Keratinocyte (primary cell): ENCODE measurements around the gene TAP2. TPM values are rescaled to one million over a fixed set of nuclear protein-coding genes. Genes with fewer than 3 reads are reported as not detected.

Source experiments
- DNase-seq: peaks from one replicate; pipeline ENCODE4 v3.0.0-alpha.2; 2011; ENCODE audit warnings: low read depth, missing footprints, low spot score
- FAIRE-seq: peaks from 2 replicates; lab custom pipeline; 2011; peaks lifted over from hg19 to GRCh38; lab: Jason Lieb, UNC
- H2AFZ ChIP-seq: 2 replicates; pipeline ENCODE4 v1.6.0; 2012; ENCODE audit warnings: low read length, control low read depth, inconsistent platforms; ENCODE audit not compliant: control insufficient read depth
- H3K27ac ChIP-seq: 2 replicates; pipeline ENCODE4 v1.5.1; 2011; ENCODE audit warnings: low read length; ENCODE audit not compliant: control insufficient read depth, insufficient read depth
- H3K27me3 ChIP-seq: 3 replicates; pipeline ENCODE4 v1.6.0; 2011; ENCODE audit warnings: low read length; ENCODE audit not compliant: control insufficient read depth, insufficient read depth; ENCODE audit errors: extremely low read depth
- H3K36me3 ChIP-seq, 2 experiments: 2 replicates in 1 of 2; 3 replicates in 1 of 2; pipeline ENCODE4 v1.5.1; 2011; ENCODE audit warnings: low read length in 2 of 2, mild to moderate bottlenecking in 1 of 2; ENCODE audit not compliant: control insufficient read depth in 2 of 2, insufficient read depth in 2 of 2; ENCODE audit errors: extremely low read depth in 1 of 2
- H3K4me1 ChIP-seq: 3 replicates; pipeline ENCODE4 v1.5.1; 2011; ENCODE audit warnings: low read length; ENCODE audit not compliant: control insufficient read depth, insufficient read depth; ENCODE audit errors: extremely low read depth
- H3K4me2 ChIP-seq: 3 replicates; pipeline ENCODE4 v1.6.0; 2011; ENCODE audit warnings: low read depth, low read length; ENCODE audit not compliant: control insufficient read depth, insufficient read depth; ENCODE audit errors: extremely low read depth
- H3K4me3 ChIP-seq, 3 experiments: fragments of 200-600 bp in 1 of 3; sonication (generic) in 1 of 3; 2 replicates in 2 of 3; 3 replicates in 1 of 3; pipeline ENCODE4 v1.5.1; 2011 to 2016; ENCODE audit warnings: low read length in 3 of 3, mild to moderate bottlenecking in 3 of 3, control low read depth in 2 of 3, inconsistent platforms in 1 of 3, low read depth in 1 of 3, mixed read lengths in 1 of 3, mixed run types in 1 of 3, moderate library complexity in 1 of 3; ENCODE audit not compliant: control insufficient read depth in 2 of 3, insufficient read depth in 2 of 3; ENCODE audit errors: extremely low read depth in 1 of 3
- H3K79me2 ChIP-seq: 2 replicates; pipeline ENCODE4 v1.6.0; 2012; ENCODE audit warnings: low read length; ENCODE audit not compliant: control insufficient read depth, insufficient read depth
- H3K9ac ChIP-seq: 3 replicates; pipeline ENCODE4 v1.6.0; 2011; ENCODE audit warnings: low read length; ENCODE audit not compliant: control insufficient read depth, insufficient read depth; ENCODE audit errors: extremely low read depth
- H3K9me1 ChIP-seq: 3 replicates; pipeline ENCODE4 v1.6.0; 2011; ENCODE audit warnings: low read length; ENCODE audit not compliant: control insufficient read depth, insufficient read depth; ENCODE audit errors: extremely low read depth
- H3K9me3 ChIP-seq: 2 replicates; pipeline ENCODE4 v1.5.1; 2012; ENCODE audit warnings: low read depth, low read length; ENCODE audit not compliant: control insufficient read depth
- H4K20me1 ChIP-seq: 3 replicates; pipeline ENCODE4 v1.6.0; 2011; ENCODE audit warnings: low read length; ENCODE audit not compliant: control insufficient read depth, insufficient read depth; ENCODE audit errors: extremely low read depth
- EZH2 ChIP-seq: IDR thresholded peaks from one replicate; pipeline ENCODE4 v1.6.1; 2012; ENCODE audit warnings: inconsistent platforms, mild to moderate bottlenecking, low read length, moderate library complexity
- dilution Hi-C: fragments of 300-500 bp; cut with MboI; formaldehyde crosslinking; loops from one replicate; pipeline ENCODE4 v1.7.0; 2020; ENCODE audit warnings: low sequenced_read_pairs; ENCODE audit not compliant: extremely low pct_ligation_motif_present
- polyA plus RNA-seq, 5 experiments: library from polyadenylated mRNA; depleted of rRNA in 3 of 5; stranded (reverse) in 3 of 5; stranded (forward) in 1 of 5; unstranded in 1 of 5; fragments of >200 nt; gene quantifications; 1 replicate in 1 of 5; 2 replicates in 3 of 5; 3 replicates in 1 of 5; pipeline versions ENCODE4 v1.2.1 to v1.2.3, GENCODE V29; 2011 to 2012; ENCODE audit warnings: missing spikeins in 2 of 5, low read depth in 1 of 5, low replicate concordance in 1 of 5
- TF ChIP-seq, protein P1 (sequence below), 3 experiments: IDR thresholded peaks in 1 of 3; conservative IDR thresholded peaks in 1 of 3; optimal IDR thresholded peaks in 1 of 3; 2 replicates in 2 of 3; 3 replicates in 1 of 3; pipeline versions ENCODE3 to v1.5.1; 2011; ENCODE audit warnings: low read length in 3 of 3, mild to moderate bottlenecking in 3 of 3, moderate library complexity in 2 of 3, control low read depth in 1 of 3, inconsistent platforms in 1 of 3; ENCODE audit not compliant: insufficient read depth in 2 of 3; ENCODE audit errors: extremely low read depth in 1 of 3

TAP2 gene
- polyA plus RNA-seq, 1 donor (not counting 4 experiments of a cell fraction or from before 2014, with no cell fraction given), result 50.7 TPM

DNA sequence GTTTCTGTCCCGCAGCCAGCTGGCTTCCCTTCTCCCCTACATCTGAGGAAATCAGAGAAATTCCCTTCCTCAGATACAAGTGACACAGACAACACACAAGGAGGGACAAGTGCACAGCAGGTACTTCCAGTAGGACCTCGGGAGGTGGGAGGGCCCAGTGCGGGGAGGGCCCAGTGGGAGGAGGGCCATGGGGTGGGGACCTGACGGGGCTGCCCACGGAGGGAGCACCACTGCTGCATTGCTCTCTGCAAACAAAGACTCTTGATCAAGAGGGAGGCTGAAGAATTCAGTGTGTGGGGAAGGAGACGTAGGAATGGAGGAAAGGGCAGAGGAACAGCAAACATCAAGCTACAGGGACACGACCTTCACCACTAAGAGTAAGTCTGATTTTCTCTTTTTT is 9.0 kb downstream of the TAP2 start:
- Histone ChIP-seq H3K9me3 (no peaks in the 10 kb centered on the region), H3K4me3 (no peak overlapping the region), H2AFZ (no peak overlapping the region), H3K79me2 (no peaks in the 10 kb centered on the region), H3K9ac (no peak overlapping the region), H3K36me3 (peaks cover 25 to 33% of the 10 kb centered on the region in 2 experiments), H3K4me1 (peaks cover 4% of the 10 kb centered on the region), H3K9me1 (no peaks in the 10 kb centered on the region), H3K27ac (no peak overlapping the region), H3K4me2 (no peak overlapping the region), H3K27me3 (no peaks in the 10 kb centered on the region), H4K20me1 (no peaks in the 10 kb centered on the region)
- no peak for DNase-seq
- dilution Hi-C loops, result no loop called here
- FAIRE-seq, result no peak
- TF ChIP-seq, protein P1, sequence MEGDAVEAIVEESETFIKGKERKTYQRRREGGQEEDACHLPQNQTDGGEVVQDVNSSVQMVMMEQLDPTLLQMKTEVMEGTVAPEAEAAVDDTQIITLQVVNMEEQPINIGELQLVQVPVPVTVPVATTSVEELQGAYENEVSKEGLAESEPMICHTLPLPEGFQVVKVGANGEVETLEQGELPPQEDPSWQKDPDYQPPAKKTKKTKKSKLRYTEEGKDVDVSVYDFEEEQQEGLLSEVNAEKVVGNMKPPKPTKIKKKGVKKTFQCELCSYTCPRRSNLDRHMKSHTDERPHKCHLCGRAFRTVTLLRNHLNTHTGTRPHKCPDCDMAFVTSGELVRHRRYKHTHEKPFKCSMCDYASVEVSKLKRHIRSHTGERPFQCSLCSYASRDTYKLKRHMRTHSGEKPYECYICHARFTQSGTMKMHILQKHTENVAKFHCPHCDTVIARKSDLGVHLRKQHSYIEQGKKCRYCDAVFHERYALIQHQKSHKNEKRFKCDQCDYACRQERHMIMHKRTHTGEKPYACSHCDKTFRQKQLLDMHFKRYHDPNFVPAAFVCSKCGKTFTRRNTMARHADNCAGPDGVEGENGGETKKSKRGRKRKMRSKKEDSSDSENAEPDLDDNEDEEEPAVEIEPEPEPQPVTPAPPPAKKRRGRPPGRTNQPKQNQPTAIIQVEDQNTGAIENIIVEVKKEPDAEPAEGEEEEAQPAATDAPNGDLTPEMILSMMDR (optimal IDR thresholded peaks at IDR 0.05 in 1 of 3, IDR thresholded peaks at IDR 0.05 in 1 of 3, conservative IDR thresholded peaks at IDR 0.05 in 1 of 3; ENCODE audit: extremely low read depth in 1 of 3, insufficient read depth in 2 of 3, low read length in 3 of 3), result no peak
- no peak for TF ChIP-seq EZH2

DNA sequence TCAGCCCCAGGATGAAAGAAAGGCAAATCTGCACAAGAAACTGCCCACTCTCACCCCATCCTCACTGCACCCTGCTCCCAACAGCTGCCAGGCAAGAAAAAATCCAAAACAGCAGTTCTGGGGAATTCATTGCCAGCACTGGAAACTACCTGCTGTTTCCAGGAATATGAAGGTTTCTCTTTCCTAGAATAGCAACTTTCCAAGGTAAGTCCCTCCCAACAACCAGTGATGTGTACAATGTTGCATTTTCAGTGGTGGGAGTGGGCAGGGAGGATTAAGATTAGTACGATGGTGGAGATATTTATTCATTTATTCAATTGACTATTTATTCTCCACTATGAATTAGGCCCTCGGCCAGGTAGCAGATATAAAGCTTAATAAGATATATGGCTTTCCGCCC is 11.5 kb downstream of the TAP2 start:
- Histone ChIP-seq H3K36me3 (peaks cover 21 to 31% of the 10 kb centered on the region in 2 experiments), H4K20me1 (no peaks in the 10 kb centered on the region), H3K9me3 (no peaks in the 10 kb centered on the region), H3K9ac (no peak overlapping the region), H3K27ac (no peak overlapping the region), H3K79me2 (no peaks in the 10 kb centered on the region), H3K27me3 (no peaks in the 10 kb centered on the region), H2AFZ (no peak overlapping the region), H3K4me1 (peaks cover 4% of the 10 kb centered on the region), H3K9me1 (no peaks in the 10 kb centered on the region), H3K4me2 (no peak overlapping the region), H3K4me3 (no peak overlapping the region)
- dilution Hi-C loops, result no loop called here
- TF ChIP-seq, protein P1 (optimal IDR thresholded peaks at IDR 0.05 in 1 of 3, IDR thresholded peaks at IDR 0.05 in 1 of 3, conservative IDR thresholded peaks at IDR 0.05 in 1 of 3; ENCODE audit: extremely low read depth in 1 of 3, insufficient read depth in 2 of 3, low read length in 3 of 3), result no peak
- no peak for TF ChIP-seq EZH2
- DNase-seq (no peak), FAIRE-seq (no peak)
